Parathyroid adenoma (tissue), 2 donors: ENCODE results near the gene NAV2.

Source experiments
- H2AFZ ChIP-seq: fragments of 300-600 bp; sonication (generic); one replicate; pipeline ENCODE4 v1.7.0; 2017; ENCODE audit warnings: antibody characterized with exemption, mild to moderate bottlenecking
- H3K27ac ChIP-seq: fragments of 300-600 bp; sonication (generic); one replicate; pipeline ENCODE4 v1.7.0; 2017
- H3K27me3 ChIP-seq: fragments of 300-600 bp; sonication (generic); one replicate; pipeline ENCODE4 v1.7.0; 2017; ENCODE audit warnings: low read length; ENCODE audit not compliant: control insufficient read depth, insufficient read depth
- H3K36me3 ChIP-seq: fragments of 300-600 bp; sonication (generic); one replicate; pipeline ENCODE4 v1.7.0; 2017; ENCODE audit warnings: low read length; ENCODE audit not compliant: control insufficient read depth, insufficient read depth
- H3K4me1 ChIP-seq: fragments of 300-600 bp; sonication (generic); one replicate; pipeline ENCODE4 v1.7.0; 2017; ENCODE audit warnings: control low read depth
- H3K4me2 ChIP-seq: fragments of 300-600 bp; sonication (generic); one replicate; pipeline ENCODE4 v1.7.0; 2017; ENCODE audit warnings: low read length
- H3K4me3 ChIP-seq: fragments of 300-600 bp; sonication (generic); one replicate; pipeline ENCODE4 v1.7.0; 2017; ENCODE audit warnings: low read depth, low read length
- H3K79me2 ChIP-seq: fragments of 300-600 bp; sonication (generic); one replicate; pipeline ENCODE4 v1.7.0; 2017; ENCODE audit warnings: control low read depth
- H3K9ac ChIP-seq: fragments of 300-600 bp; sonication (generic); one replicate; pipeline ENCODE4 v1.7.0; 2017; ENCODE audit warnings: mild to moderate bottlenecking
- H3K9me3 ChIP-seq: fragments of 300-600 bp; sonication (generic); one replicate; pipeline ENCODE4 v1.7.0; 2017; ENCODE audit warnings: low read length; ENCODE audit not compliant: control insufficient read depth
- TF ChIP-seq, protein P1 (sequence below): fragments of 300-600 bp; sonication (generic); IDR thresholded peaks from one replicate; pipeline ENCODE4 v1.7.0; 2017; ENCODE audit warnings: antibody characterized with exemption, mild to moderate bottlenecking
- donor health status: primary hyperparathyroidism.

The NAV2 gene

DNA sequence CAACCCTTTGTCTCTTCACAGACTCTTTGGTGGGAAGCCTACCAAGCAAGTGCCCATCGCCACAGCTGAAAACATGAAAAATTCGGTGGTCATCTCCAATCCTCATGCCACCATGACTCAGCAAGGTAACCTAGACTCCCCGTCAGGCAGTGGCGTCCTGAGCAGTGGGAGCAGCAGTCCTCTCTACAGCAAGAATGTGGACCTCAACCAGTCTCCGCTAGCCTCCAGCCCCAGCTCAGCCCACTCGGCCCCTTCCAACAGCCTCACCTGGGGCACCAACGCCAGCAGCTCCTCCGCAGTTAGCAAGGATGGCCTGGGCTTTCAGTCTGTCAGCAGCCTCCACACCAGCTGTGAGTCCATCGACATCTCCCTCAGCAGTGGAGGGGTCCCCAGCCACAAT, 336.1 kb downstream of the NAV2 start:
- Histone ChIP-seq H3K4me1 (no peaks in the 10 kb centered on the region), H3K4me2 (no peak overlapping the region), H3K36me3 (no peaks in the 10 kb centered on the region), H3K27me3 (no peaks in the 10 kb centered on the region), H3K9ac (no peak overlapping the region), H2AFZ (no peak overlapping the region), H3K4me3 (no peak overlapping the region), H3K79me2 (no peaks in the 10 kb centered on the region), H3K9me3 (no peaks in the 10 kb centered on the region), H3K27ac (no peak overlapping the region)
- TF ChIP-seq, protein P1, sequence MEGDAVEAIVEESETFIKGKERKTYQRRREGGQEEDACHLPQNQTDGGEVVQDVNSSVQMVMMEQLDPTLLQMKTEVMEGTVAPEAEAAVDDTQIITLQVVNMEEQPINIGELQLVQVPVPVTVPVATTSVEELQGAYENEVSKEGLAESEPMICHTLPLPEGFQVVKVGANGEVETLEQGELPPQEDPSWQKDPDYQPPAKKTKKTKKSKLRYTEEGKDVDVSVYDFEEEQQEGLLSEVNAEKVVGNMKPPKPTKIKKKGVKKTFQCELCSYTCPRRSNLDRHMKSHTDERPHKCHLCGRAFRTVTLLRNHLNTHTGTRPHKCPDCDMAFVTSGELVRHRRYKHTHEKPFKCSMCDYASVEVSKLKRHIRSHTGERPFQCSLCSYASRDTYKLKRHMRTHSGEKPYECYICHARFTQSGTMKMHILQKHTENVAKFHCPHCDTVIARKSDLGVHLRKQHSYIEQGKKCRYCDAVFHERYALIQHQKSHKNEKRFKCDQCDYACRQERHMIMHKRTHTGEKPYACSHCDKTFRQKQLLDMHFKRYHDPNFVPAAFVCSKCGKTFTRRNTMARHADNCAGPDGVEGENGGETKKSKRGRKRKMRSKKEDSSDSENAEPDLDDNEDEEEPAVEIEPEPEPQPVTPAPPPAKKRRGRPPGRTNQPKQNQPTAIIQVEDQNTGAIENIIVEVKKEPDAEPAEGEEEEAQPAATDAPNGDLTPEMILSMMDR = no peak

DNA sequence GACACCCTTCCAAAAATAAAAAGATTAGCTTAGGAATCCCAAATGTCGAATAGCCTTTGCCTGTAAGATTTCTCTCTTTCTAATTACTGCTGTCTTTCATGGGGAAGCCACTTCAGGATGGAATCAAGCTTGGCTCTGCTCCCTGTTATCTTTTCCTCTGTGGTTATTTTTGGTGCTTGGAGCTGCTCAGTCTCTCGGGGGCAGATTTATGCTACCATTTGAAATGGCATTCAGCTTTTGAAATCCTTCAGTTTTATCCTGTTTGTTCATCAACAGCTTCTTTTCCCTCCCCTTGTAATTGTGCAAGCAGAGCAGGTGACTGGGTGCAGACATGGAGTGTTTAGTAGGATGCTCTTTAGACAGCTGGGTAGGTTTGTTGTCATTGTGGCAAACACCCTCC, 336.6 kb downstream of the NAV2 start:
- H3K36me3 ChIP-seq = no peaks in the 10 kb centered on the region
- H3K79me2 ChIP-seq = no peaks in the 10 kb centered on the region
- H3K4me3 ChIP-seq = no peak overlapping the region
- H3K9ac ChIP-seq = no peak overlapping the region
- no peaks in the 10 kb centered on the region for H3K4me1 ChIP-seq
- no peaks in the 10 kb centered on the region for H3K9me3 ChIP-seq
- no peak overlapping the region for H2AFZ ChIP-seq
- TF ChIP-seq, protein P1 = no peak
- H3K27ac ChIP-seq = no peak overlapping the region
- H3K27me3 ChIP-seq = no peaks in the 10 kb centered on the region
- H3K4me2 ChIP-seq = no peak overlapping the region

DNA sequence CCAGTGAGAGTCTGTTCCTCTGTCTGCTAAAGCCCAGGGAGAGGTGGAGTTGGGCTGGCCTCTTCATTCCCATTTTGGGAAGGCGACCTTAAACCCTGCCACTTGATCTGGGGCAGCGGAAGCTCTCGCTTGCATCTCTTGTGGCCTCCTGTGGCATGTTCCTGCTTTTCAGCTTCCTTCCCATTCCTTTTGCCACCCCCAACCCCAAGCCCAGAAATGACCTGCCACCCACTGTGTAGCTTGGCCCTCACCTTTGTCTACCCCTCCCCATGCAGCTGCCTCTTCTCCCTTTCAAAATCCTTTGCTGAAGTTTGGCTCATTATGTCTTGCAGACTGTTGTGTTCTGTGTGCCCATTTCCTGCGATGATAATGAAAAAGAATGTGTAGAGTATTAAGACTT, 337.4 kb downstream of the NAV2 start:
- H3K36me3 ChIP-seq = no peaks in the 10 kb centered on the region
- H3K27ac ChIP-seq = no peak overlapping the region
- no peak overlapping the region for H3K4me3 ChIP-seq

DNA sequence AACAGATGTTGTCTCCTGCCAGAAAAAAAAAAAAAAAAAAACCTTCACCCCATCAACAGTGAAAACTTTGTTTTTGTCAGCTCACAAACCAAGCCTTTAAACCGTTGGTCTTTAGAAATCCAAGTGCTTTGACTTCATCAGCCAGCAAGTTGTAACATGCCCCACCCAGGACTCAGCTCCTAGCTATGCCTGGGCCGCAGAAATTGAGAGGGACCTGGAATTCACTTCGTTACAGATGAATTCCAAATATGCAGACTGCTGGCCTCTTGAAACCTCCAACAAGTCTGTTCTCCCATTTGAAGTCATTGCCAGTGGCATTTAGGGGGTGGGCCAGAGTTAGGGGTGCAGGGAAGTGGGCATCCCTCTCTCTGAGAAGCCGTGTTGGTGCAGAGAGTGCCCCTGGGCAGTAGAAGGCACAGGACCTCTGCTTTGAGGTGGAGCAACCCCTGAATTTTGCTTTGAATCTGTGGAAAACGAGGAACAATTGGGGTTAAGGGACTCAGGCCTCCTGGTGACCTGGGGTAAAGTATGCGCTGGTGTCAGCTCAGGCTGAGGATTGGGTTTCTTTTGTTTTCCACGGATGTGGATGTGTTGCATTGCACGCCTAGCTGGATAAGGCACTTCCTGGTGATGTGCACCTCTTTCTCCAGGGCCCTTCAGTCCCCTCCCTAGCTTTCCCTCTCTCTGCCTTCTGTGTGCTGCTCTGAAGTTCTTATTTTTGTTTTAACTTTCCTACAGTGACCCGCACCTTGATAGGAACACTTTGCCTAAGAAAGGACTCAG, 338.1 kb downstream of the NAV2 start:
- Histone ChIP-seq H3K4me2 (no peak overlapping the region), H3K9ac (no peak overlapping the region), H3K4me3 (no peak overlapping the region), H3K27ac (no peak overlapping the region), H3K36me3 (no peaks in the 10 kb centered on the region), H3K4me1 (peaks cover 2% of the 10 kb centered on the region), H2AFZ (no peak overlapping the region), H3K9me3 (no peaks in the 10 kb centered on the region), H3K79me2 (no peaks in the 10 kb centered on the region), H3K27me3 (no peaks in the 10 kb centered on the region)
- TF ChIP-seq, protein P1 = no peak

More for the DNA sequence above, 337.4 kb downstream of the NAV2 start:
- H3K79me2 ChIP-seq = no peaks in the 10 kb centered on the region
- TF ChIP-seq, protein P1 = no peak
- H3K9me3 ChIP-seq = no peaks in the 10 kb centered on the region
- H2AFZ ChIP-seq = no peak overlapping the region
- H3K9ac ChIP-seq = no peak overlapping the region
- peaks cover 2% of the 10 kb centered on the region for H3K4me1 ChIP-seq
- H3K4me2 ChIP-seq = no peak overlapping the region
- H3K27me3 ChIP-seq = no peaks in the 10 kb centered on the region
